Breast epithelium (tissue), 3 donors: Measurements from ENCODE around the gene KCNK3.

Source experiments
- POLR2A ChIP-seq: fragments of 450-650 bp; IDR thresholded peaks from one replicate; pipeline ENCODE4 v1.6.1; 2016; ENCODE audit warnings: antibody characterized with exemption, mild to moderate bottlenecking, moderate library complexity
- POLR2AphosphoS5 ChIP-seq, 3 donors: sonication (generic); formaldehyde crosslinking; IDR thresholded peaks; one replicate each; pipeline ENCODE4 v1.6.1; 2017; ENCODE audit warnings: antibody characterized with exemption in 3 of 3
- TF ChIP-seq, protein P1 (sequence below), 3 donors: fragments of 450-650 bp; IDR thresholded peaks; one replicate each; pipeline ENCODE4 v1.5.1; 2016 to 2017; ENCODE audit warnings: antibody characterized with exemption in 3 of 3, mild to moderate bottlenecking in 3 of 3, moderate library complexity in 3 of 3

DNA sequence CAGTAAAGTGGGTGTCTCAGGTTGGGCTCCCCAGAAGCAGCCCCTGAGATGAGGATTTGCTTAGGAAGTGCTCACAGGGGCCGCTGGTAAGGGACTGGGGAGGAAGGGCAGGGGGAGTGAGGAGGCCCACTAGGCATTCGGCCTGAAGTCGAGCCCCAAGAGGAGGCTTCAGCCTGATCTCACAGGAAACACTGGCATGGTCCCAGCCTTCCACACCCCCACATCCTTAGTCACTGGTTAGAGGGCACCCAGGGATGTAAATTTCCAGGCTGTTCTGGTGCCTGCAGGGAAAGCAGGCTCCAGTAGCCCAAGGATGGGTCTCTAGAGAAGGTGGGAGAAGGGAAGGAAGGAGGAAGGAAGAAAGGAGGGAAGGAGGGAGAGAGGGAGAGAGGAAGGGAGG lies 22.4 kb upstream of the KCNK3 start:
- TF ChIP-seq, protein P1, sequence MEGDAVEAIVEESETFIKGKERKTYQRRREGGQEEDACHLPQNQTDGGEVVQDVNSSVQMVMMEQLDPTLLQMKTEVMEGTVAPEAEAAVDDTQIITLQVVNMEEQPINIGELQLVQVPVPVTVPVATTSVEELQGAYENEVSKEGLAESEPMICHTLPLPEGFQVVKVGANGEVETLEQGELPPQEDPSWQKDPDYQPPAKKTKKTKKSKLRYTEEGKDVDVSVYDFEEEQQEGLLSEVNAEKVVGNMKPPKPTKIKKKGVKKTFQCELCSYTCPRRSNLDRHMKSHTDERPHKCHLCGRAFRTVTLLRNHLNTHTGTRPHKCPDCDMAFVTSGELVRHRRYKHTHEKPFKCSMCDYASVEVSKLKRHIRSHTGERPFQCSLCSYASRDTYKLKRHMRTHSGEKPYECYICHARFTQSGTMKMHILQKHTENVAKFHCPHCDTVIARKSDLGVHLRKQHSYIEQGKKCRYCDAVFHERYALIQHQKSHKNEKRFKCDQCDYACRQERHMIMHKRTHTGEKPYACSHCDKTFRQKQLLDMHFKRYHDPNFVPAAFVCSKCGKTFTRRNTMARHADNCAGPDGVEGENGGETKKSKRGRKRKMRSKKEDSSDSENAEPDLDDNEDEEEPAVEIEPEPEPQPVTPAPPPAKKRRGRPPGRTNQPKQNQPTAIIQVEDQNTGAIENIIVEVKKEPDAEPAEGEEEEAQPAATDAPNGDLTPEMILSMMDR (IDR thresholded peaks at IDR 0.05): no peak
- no peak for TF ChIP-seq POLR2A
- no peak for TF ChIP-seq POLR2AphosphoS5 (IDR thresholded peaks at IDR 0.05)
